ENCODE measurements around the gene PIGM.

Gene PIGM

GRCh38 chr1:160031365-160032164 lies at the start of gene PIGM:
Gene PIGM, minus strand, starts transcription at chr1:160031990. Its CDS starts 251 bp downstream, at chr1:160031739.
- no peak for TF ChIP-seq CTCF (IDR thresholded peaks at IDR 0.05; ENCODE audit: low read depth, low read length, missing control alignments)
- peak; percentile 77 for DNase-seq (ENCODE audit: low read depth)
- in situ Hi-C loops (cut with HindIII; ENCODE audit: low sequenced_read_pairs) = no loop called here
- H3K4me3 ChIP-seq (ENCODE audit: low read depth, low read length) = peak within 1 kb of the TSS; percentile 86

GRCh38 chr1:160081261-160081936 lies 49.6 kb upstream of the PIGM start, which contains the start of gene KCNJ9:
Gene KCNJ9, plus strand, starts transcription at chr1:160081538. Its CDS starts 2,493 bp downstream, at chr1:160084031.
- in situ Hi-C loops (cut with HindIII; ENCODE audit: low sequenced_read_pairs) = no loop called here

GRCh38 chr1:160080381-160081100 lies 48.8 kb upstream of the PIGM start:
- TF ChIP-seq CTCF (IDR thresholded peaks at IDR 0.05; ENCODE audit: low read depth, low read length, missing control alignments) = no peak
- no peak overlapping the region for H3K4me3 ChIP-seq (ENCODE audit: low read depth, low read length)
- no peak for DNase-seq (ENCODE audit: low read depth)
- in situ Hi-C loops (cut with HindIII; ENCODE audit: low sequenced_read_pairs) = no loop called here

More at GRCh38 chr1:160081261-160081936, 49.6 kb upstream of the PIGM start, which contains the start of gene KCNJ9:
- no peak for DNase-seq (ENCODE audit: low read depth)
- H3K4me3 ChIP-seq (ENCODE audit: low read depth, low read length) = no peak within 1 kb of the TSS
- no peak for TF ChIP-seq CTCF (IDR thresholded peaks at IDR 0.05; ENCODE audit: low read depth, low read length, missing control alignments)

- in situ Hi-C loops (cut with HindIII; ENCODE audit: low sequenced_read_pairs) = no loop called here
- no peak for DNase-seq (ENCODE audit: low read depth)
- H3K4me3 ChIP-seq (ENCODE audit: low read depth, low read length) = no peak overlapping the region
- no peak for TF ChIP-seq CTCF (IDR thresholded peaks at IDR 0.05; ENCODE audit: low read depth, low read length, missing control alignments)
These were observed 47.7 kb upstream of the PIGM start for GRCh38 chr1:160079448-160079847.

GRCh38 chr1:160078512-160079195 lies 46.9 kb upstream of the PIGM start:
- TF ChIP-seq CTCF (IDR thresholded peaks at IDR 0.05; ENCODE audit: low read depth, low read length, missing control alignments) = peak; percentile 72
- no peak overlapping the region for H3K4me3 ChIP-seq (ENCODE audit: low read depth, low read length)
- no peak for DNase-seq (ENCODE audit: low read depth)
- in situ Hi-C loops (cut with HindIII; ENCODE audit: low sequenced_read_pairs) = no loop called here

GRCh38 chr1:160077486-160077885 lies 45.7 kb upstream of the PIGM start:
- H3K4me3 ChIP-seq (ENCODE audit: low read depth, low read length) = no peak overlapping the region
- DNase-seq (ENCODE audit: low read depth) = no peak
- TF ChIP-seq CTCF (IDR thresholded peaks at IDR 0.05; ENCODE audit: low read depth, low read length, missing control alignments) = no peak
- in situ Hi-C loops (cut with HindIII; ENCODE audit: low sequenced_read_pairs) = no loop called here
